HepG2 (cell line): ENCODE measurements around the gene TOB1. TPM values are rescaled to one million over a fixed set of nuclear protein-coding genes. Genes with fewer than 3 reads are reported as not detected.

ENCODE experiments used
- ASH2L ChIP-seq: fragments of 300-600, 200-600 bp; sonication (generic); IDR thresholded peaks from 2 replicates; pipeline ENCODE4 v1.7.0; 2017; ENCODE audit warnings: low read depth, mild to moderate bottlenecking, moderate library complexity, mixed read lengths, low read length; ENCODE audit not compliant: insufficient read length
- CREBL2 ChIP-seq: sonication (generic); formaldehyde crosslinking; IDR thresholded peaks from 2 replicates; pipeline ENCODE4 v1.8.1; 2023; ENCODE audit warnings: missing genetic modification reagents, mild to moderate bottlenecking, borderline replicate concordance
- DZIP1 ChIP-seq: sonication (generic); formaldehyde crosslinking; IDR thresholded peaks from 2 replicates; pipeline ENCODE4 v1.5.0; 2020; ENCODE audit warnings: mild to moderate bottlenecking, missing genetic modification reagents
- ETV6 ChIP-seq: sonication (generic); formaldehyde crosslinking; conservative IDR thresholded peaks from 2 replicates; pipeline ENCODE4 v1.4.0; 2020; ENCODE audit warnings: missing genetic modification reagents
- HMGXB4 ChIP-seq, 2 experiments: sonication (generic) in 1 of 2; formaldehyde crosslinking in 1 of 2; IDR thresholded peaks; 2 replicates each; pipeline versions ENCODE4 v1.4.0 to v1.6.1; 2018 to 2020; ENCODE audit warnings: missing genetic modification reagents in 2 of 2, borderline replicate concordance in 1 of 2, low read depth in 1 of 2, mild to moderate bottlenecking in 1 of 2, missing biosample characterization in 1 of 2
- ISX ChIP-seq: sonication (generic); formaldehyde crosslinking; conservative IDR thresholded peaks from 2 replicates; pipeline ENCODE4 v1.5.0; 2020; ENCODE audit warnings: missing genetic modification reagents
- JARID2 ChIP-seq: sonication (generic); formaldehyde crosslinking; IDR thresholded peaks from 2 replicates; pipeline ENCODE4 v1.8.1; 2023; ENCODE audit warnings: missing genetic modification reagents, inconsistent platforms; ENCODE audit not compliant: insufficient replicate concordance
- MXD1 ChIP-seq: sonication (generic); formaldehyde crosslinking; IDR thresholded peaks from 2 replicates; pipeline ENCODE4 v1.4.0; 2020; ENCODE audit warnings: mild to moderate bottlenecking, missing genetic modification reagents
- NBN ChIP-seq: fragments of 450-650 bp; conservative IDR thresholded peaks from 2 replicates; pipeline ENCODE4 v1.6.1; 2017
- PPARG ChIP-seq: conservative IDR thresholded peaks from 2 replicates; pipeline ENCODE4 v1.6.1; 2016; ENCODE audit warnings: missing biosample characterization, missing genetic modification reagents
- SRSF9 ChIP-seq: fragments of 200-400 bp; formaldehyde crosslinking; IDR thresholded peaks from 2 replicates; pipeline ENCODE4 v1.6.1; 2018; ENCODE audit warnings: borderline replicate concordance, mild to moderate bottlenecking, low read depth, low read length; ENCODE audit not compliant: insufficient read depth, poor library complexity, severe bottlenecking
- STAT5B ChIP-seq: sonication (generic); formaldehyde crosslinking; IDR thresholded peaks from 2 replicates; pipeline ENCODE4 v1.4.0; 2020; ENCODE audit warnings: missing genetic modification reagents
- ZBTB21 ChIP-seq: sonication (generic); formaldehyde crosslinking; IDR thresholded peaks from 2 replicates; pipeline ENCODE4 v1.4.0; 2020; ENCODE audit warnings: missing genetic modification reagents
- ZC3H4 ChIP-seq: sonication (generic); formaldehyde crosslinking; IDR thresholded peaks from 2 replicates; pipeline ENCODE4 v1.4.0; 2020; ENCODE audit warnings: missing genetic modification reagents, borderline replicate concordance
- ZNF256 ChIP-seq: sonication (generic); formaldehyde crosslinking; conservative IDR thresholded peaks from 2 replicates; pipeline ENCODE4 v1.4.0; 2020; ENCODE audit warnings: missing genetic modification reagents
- ZNF788 ChIP-seq: sonication (generic); formaldehyde crosslinking; IDR thresholded peaks from 2 replicates; pipeline ENCODE4 v1.5.0; 2020; ENCODE audit warnings: mild to moderate bottlenecking, missing genetic modification reagents, borderline replicate concordance
- polyA plus RNA-seq, 8 experiments: library from polyadenylated mRNA; depleted of rRNA in 3 of 8; stranded (reverse) in 7 of 8; unstranded in 1 of 8; fragments of >200 nt; fragmentation: Illumina TruSeq in 4 of 8; extraction: Trizol in 4 of 8; gene quantifications; 2 replicates each; pipeline versions ENCODE4 v1.2.1 to v1.2.3, GENCODE V29; 2011 to 2016; ENCODE audit warnings: low read depth in 4 of 8, missing spikeins in 1 of 8, mixed read lengths in 1 of 8; ENCODE audit not compliant: insufficient read depth in 1 of 8
- total RNA-seq, 5 experiments: library from RNA; depleted of rRNA; stranded (reverse); fragments of >200 nt; fragmentation: Illumina TruSeq; extraction: Trizol; gene quantifications; 2 replicates each; pipeline ENCODE4 v1.2.3, GENCODE V29; 2016; ENCODE audit warnings: low read depth in 1 of 5

Gene TOB1
- total and polyA plus RNA-seq, 2 of the 13 experiments (the other 11 are each of a cell fraction or from before 2014, with no cell fraction given), result 21.9 to 57.7 TPM

- TF ChIP-seq ZBTB21 (CRISPR knock-in tag) (no peak), MXD1 (no peak), ASH2L (no peak), SRSF9 (no peak), ZNF256 (CRISPR knock-in tag) (no peak), STAT5B (CRISPR knock-in tag) (no peak), ZC3H4 (peak; percentile 43; the same call in 1 of the 2 replicates), ZNF788 (CRISPR knock-in tag) (peak; percentile 82; the same call in 1 of the 2 replicates), CREBL2 (CRISPR knock-in tag) (no peak), DZIP1 (no peak), HMGXB4 (CRISPR knock-in tag; IDR thresholded peaks at IDR 0.05; ENCODE audit: borderline replicate concordance in 1 of 2, low read depth in 1 of 2) (peak in 1 of 2 experiments; percentile 20; a peak in 1 of 4 replicates), NBN (no peak), PPARG (CRISPR knock-in tag) (peak; percentile 93), JARID2 (CRISPR knock-in tag) (no peak), ETV6 (CRISPR knock-in tag) (no peak), ISX (CRISPR knock-in tag) (no peak)
These were observed 18.5 kb upstream of the TOB1 start (continued) for GRCh38 chr17:50884439-50885311.
